ENCODE results near the gene BPTF. TPM values are rescaled to one million over a fixed set of nuclear protein-coding genes. Genes with fewer than 3 reads are reported as not detected.
A peak's percentile ranks its signal among the peaks of the same experiment; 100 is the strongest.

BPTF gene
- total and polyA plus RNA-seq, 2 of the 13 experiments (the other 11 are each of a cell fraction or from before 2014, with no cell fraction given): 43.5 to 66.1 TPM

DNA sequence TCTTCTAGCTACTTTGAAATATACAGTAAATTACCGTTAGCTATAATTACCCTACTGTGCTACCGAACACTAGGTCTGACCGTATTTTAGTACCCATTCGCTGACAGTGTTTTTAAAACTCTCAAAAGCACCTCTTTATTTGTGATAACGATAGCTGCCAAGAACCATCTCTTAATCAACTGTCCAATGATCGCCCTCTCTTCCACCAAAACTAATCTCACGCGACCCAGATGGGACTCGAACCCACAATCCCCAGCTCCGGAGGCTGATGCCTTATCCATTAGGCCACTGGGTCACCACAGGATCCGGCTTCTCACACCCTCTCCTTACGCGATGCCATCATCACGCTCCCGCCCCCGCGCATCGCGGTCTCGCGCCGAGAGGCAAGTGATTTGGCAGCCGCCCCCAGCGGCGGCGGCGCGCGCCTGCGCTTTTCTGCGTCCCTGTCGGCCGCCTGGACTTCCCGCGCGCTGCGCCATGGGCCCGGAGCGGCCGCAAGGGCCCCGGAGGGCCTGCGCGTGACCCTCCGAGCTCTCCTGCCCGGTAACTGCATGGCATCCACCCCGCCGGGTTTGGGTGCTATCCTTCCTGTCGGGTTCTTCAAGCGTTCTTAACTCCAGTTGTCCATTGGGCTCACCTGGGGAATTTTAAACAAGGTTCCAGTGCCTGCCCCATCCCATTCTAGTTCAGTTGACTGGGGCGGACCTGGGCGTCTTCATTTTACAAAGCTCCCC lies 194.5 kb downstream of the BPTF start (continued):
- TF ChIP-seq, protein P1, sequence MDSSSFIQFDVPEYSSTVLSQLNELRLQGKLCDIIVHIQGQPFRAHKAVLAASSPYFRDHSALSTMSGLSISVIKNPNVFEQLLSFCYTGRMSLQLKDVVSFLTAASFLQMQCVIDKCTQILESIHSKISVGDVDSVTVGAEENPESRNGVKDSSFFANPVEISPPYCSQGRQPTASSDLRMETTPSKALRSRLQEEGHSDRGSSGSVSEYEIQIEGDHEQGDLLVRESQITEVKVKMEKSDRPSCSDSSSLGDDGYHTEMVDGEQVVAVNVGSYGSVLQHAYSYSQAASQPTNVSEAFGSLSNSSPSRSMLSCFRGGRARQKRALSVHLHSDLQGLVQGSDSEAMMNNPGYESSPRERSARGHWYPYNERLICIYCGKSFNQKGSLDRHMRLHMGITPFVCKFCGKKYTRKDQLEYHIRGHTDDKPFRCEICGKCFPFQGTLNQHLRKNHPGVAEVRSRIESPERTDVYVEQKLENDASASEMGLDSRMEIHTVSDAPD (CRISPR knock-in tag; IDR thresholded peaks at IDR 0.05): peak; percentile 96
- no peak; the same call in 1 of the 2 replicates for TF ChIP-seq SIN3B (IDR thresholded peaks at IDR 0.05; ENCODE audit: low read length)
- 0 out of 2 replicates have a peak, but pooled peaks have one; percentile 88 for TF ChIP-seq ZNF567 (CRISPR knock-in tag; IDR thresholded peaks at IDR 0.05; ENCODE audit: borderline replicate concordance)
- peak; percentile 48; the same call in 1 of the 2 replicates for TF ChIP-seq BRD4 (CRISPR knock-in tag; IDR thresholded peaks at IDR 0.05)
- TF ChIP-seq, protein P2, sequence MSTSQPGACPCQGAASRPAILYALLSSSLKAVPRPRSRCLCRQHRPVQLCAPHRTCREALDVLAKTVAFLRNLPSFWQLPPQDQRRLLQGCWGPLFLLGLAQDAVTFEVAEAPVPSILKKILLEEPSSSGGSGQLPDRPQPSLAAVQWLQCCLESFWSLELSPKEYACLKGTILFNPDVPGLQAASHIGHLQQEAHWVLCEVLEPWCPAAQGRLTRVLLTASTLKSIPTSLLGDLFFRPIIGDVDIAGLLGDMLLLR (CRISPR knock-in tag; IDR thresholded peaks at IDR 0.05): peak; percentile 84; the same call in 1 of the 2 replicates
- TF ChIP-seq ZNF563 (CRISPR knock-in tag; IDR thresholded peaks at IDR 0.05): peak; percentile 99
- no peak for TF ChIP-seq NONO (IDR thresholded peaks at IDR 0.05)
- peak; percentile 99 for TF ChIP-seq NONO (CRISPR knock-in tag; conservative IDR thresholded peaks at IDR 0.05)
- no peak for TF ChIP-seq ZNF101 (CRISPR knock-in tag; IDR thresholded peaks at IDR 0.05; ENCODE audit: borderline replicate concordance, low read depth)
- TF ChIP-seq, protein P3, sequence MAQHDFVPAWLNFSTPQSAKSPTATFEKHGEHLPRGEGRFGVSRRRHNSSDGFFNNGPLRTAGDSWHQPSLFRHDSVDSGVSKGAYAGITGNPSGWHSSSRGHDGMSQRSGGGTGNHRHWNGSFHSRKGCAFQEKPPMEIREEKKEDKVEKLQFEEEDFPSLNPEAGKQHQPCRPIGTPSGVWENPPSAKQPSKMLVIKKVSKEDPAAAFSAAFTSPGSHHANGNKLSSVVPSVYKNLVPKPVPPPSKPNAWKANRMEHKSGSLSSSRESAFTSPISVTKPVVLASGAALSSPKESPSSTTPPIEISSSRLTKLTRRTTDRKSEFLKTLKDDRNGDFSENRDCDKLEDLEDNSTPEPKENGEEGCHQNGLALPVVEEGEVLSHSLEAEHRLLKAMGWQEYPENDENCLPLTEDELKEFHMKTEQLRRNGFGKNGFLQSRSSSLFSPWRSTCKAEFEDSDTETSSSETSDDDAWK (CRISPR knock-in tag; IDR thresholded peaks at IDR 0.05): no peak
- TF ChIP-seq ZNF546 (CRISPR knock-in tag; conservative IDR thresholded peaks at IDR 0.05): peak; percentile 86
- 0 out of 2 replicates have a peak, but pooled peaks have one; percentile 6 for TF ChIP-seq ZNF674 (CRISPR knock-in tag; IDR thresholded peaks at IDR 0.05; ENCODE audit: low read depth)
- TF ChIP-seq, protein P4, sequence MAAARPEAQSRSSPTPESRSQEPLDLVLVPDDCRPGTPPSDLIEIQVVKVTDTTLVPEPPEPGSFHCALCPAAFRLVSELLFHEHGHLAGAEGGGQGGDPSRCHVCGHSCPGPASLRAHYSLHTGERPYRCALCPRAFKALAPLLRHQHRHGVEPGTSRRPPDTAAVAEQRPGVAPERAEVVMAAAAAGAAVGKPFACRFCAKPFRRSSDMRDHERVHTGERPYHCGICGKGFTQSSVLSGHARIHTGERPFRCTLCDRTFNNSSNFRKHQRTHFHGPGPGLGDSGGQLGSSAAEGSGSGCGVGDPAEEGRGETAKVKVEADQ (CRISPR knock-in tag; IDR thresholded peaks at IDR 0.05; ENCODE audit: borderline replicate concordance): peak; percentile 64; the same call in 1 of the 2 replicates
- peak; percentile 96; the same call in 1 of the 2 replicates for TF ChIP-seq ZNF788 (CRISPR knock-in tag; IDR thresholded peaks at IDR 0.05; ENCODE audit: borderline replicate concordance)
- peak; percentile 87; the same call in 1 of the 2 replicates for TF ChIP-seq TSC22D2 (CRISPR knock-in tag; IDR thresholded peaks at IDR 0.05; ENCODE audit: borderline replicate concordance)
- peak; percentile 87 for TF ChIP-seq ZSCAN25 (CRISPR knock-in tag; IDR thresholded peaks at IDR 0.05)
- TF ChIP-seq SOX6 (IDR thresholded peaks at IDR 0.05): no peak
- peak; percentile 79 for TF ChIP-seq SOX6 (CRISPR knock-in tag; IDR thresholded peaks at IDR 0.05)
- TF ChIP-seq GTF2F1 (IDR thresholded peaks at IDR 0.05; ENCODE audit: low read length): peak; percentile 38; the same call in 1 of the 2 replicates
- TF ChIP-seq AGO2 (optimal IDR thresholded peaks at IDR 0.05; ENCODE audit: low read depth, low read length): peak; percentile 63
- TF ChIP-seq ONECUT2 (CRISPR knock-in tag; IDR thresholded peaks at IDR 0.05): no peak; the same call in 1 of the 2 replicates
- TF ChIP-seq SMC3 (IDR thresholded peaks at IDR 0.05; ENCODE audit: low read length): no peak
- peak; percentile 81 for TF ChIP-seq RAD21 (CRISPR knock-in tag; IDR thresholded peaks at IDR 0.05)

Measured in HepG2 (cell line).